ENCODE data around the gene PRDM12. TPM values are rescaled to one million over a fixed set of nuclear protein-coding genes. Genes with fewer than 3 reads are reported as not detected.

The PRDM12 gene
- total and polyA plus RNA-seq, 2 donors (not counting 1 experiment from before 2014, with no cell fraction given): not detected

- Histone ChIP-seq H3K27me3 (replicated peaks in 1 of 4; ENCODE audit: control extremely low read depth in 1 of 4, control insufficient read depth in 3 of 4, insufficient read depth in 4 of 4, low read length in 3 of 4) (peaks cover 0 to 68% (median 42%) of the 10 kb centered on the region in 4 experiments), H3K4me2 (replicated peaks; ENCODE audit: low read depth, low read length, poor library complexity, severe bottlenecking) (peak overlapping the region; percentile 30), H3K27ac (ENCODE audit: low read length in 2 of 2) (no peak overlapping the region), H3K9me3 (ENCODE audit: control extremely low read depth in 1 of 3, control insufficient read depth in 2 of 3, insufficient read depth in 1 of 3, low read length in 2 of 3) (peaks cover 0 to 27% (median 0%) of the 10 kb centered on the region in 3 donors), H3K4me3 (ENCODE audit: control extremely low read depth in 1 of 5, extremely low read depth in 1 of 5, insufficient read depth in 1 of 5, low read depth in 2 of 5, low read length in 4 of 5) (no peak overlapping the region), H3K4me1 (ENCODE audit: control insufficient read depth in 2 of 2, insufficient read depth in 2 of 2, low read length in 2 of 2) (peaks cover 47 to 53% of the 10 kb centered on the region in 2 donors), H4K20me1 (ENCODE audit: control insufficient read depth, insufficient read depth, low read length, poor library complexity, severe bottlenecking) (no peaks in the 10 kb centered on the region), H3K9ac (ENCODE audit: low read length) (no peak overlapping the region), H3K36me3 (replicated peaks in 1 of 2; ENCODE audit: control extremely low read depth in 1 of 2, control insufficient read depth in 1 of 2, extremely low read depth in 1 of 2, insufficient read depth in 2 of 2, low read length in 1 of 2) (no peaks in the 10 kb centered on the region), H2AFZ (ENCODE audit: insufficient read depth, low read depth, low read length, poor library complexity, severe bottlenecking) (no peak overlapping the region), H3K79me2 (ENCODE audit: control insufficient read depth, insufficient read depth, low read length) (no peaks in the 10 kb centered on the region)
- intact Hi-C loops (cut with micrococcal nuclease): no loop called here
- WGBS (ENCODE audit: insufficient coverage): 8% methylated on average over 56 of the region's 60 CpGs
- Mint-ChIP-seq H3K27ac (no peak overlapping the region), H3K27me3 (peaks cover 60% of the 10 kb centered on the region), H3K4me3 (no peak overlapping the region), H3K9me3 (ENCODE audit: insufficient read depth) (no peaks in the 10 kb centered on the region), H3K4me1 (peaks cover 23% of the 10 kb centered on the region)
- CTCF ChIA-PET: interaction anchor here (1.1 kb wide), 1 partner anchor 16 kb away, joined by 3 read pairs; no protein-coding TSS in a partner anchor
- DNase-seq (no peak), ATAC-seq (ENCODE audit: low read depth) (no peak)
- TF ChIP-seq EZH2 (IDR thresholded peaks at IDR 0.05; ENCODE audit: borderline replicate concordance, insufficient read depth, low read depth, low read length, poor library complexity, severe bottlenecking): no peak
- TF ChIP-seq, protein P1, sequence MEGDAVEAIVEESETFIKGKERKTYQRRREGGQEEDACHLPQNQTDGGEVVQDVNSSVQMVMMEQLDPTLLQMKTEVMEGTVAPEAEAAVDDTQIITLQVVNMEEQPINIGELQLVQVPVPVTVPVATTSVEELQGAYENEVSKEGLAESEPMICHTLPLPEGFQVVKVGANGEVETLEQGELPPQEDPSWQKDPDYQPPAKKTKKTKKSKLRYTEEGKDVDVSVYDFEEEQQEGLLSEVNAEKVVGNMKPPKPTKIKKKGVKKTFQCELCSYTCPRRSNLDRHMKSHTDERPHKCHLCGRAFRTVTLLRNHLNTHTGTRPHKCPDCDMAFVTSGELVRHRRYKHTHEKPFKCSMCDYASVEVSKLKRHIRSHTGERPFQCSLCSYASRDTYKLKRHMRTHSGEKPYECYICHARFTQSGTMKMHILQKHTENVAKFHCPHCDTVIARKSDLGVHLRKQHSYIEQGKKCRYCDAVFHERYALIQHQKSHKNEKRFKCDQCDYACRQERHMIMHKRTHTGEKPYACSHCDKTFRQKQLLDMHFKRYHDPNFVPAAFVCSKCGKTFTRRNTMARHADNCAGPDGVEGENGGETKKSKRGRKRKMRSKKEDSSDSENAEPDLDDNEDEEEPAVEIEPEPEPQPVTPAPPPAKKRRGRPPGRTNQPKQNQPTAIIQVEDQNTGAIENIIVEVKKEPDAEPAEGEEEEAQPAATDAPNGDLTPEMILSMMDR (IDR thresholded peaks at IDR 0.05): no peak
- POLR2A ChIA-PET: no interaction called here
These were observed 2.2 kb downstream of the PRDM12 start for GRCh38 chr9:130666393-130667119.

GRCh38 chr9:130667120-130667435 lies 2.7 kb downstream of the PRDM12 start:
- no peak overlapping the region for H3K27ac ChIP-seq (ENCODE audit: low read length in 2 of 2)
- no peak overlapping the region for H3K9ac ChIP-seq (ENCODE audit: low read length)
- H3K36me3 ChIP-seq (replicated peaks in 1 of 2; ENCODE audit: control extremely low read depth in 1 of 2, control insufficient read depth in 1 of 2, extremely low read depth in 1 of 2, insufficient read depth in 2 of 2, low read length in 1 of 2): no peaks in the 10 kb centered on the region
- Mint-ChIP-seq H3K27me3 (peaks cover 58% of the 10 kb centered on the region), H3K9me3 (ENCODE audit: insufficient read depth) (no peaks in the 10 kb centered on the region), H3K4me1 (peaks cover 21% of the 10 kb centered on the region), H3K4me3 (no peak overlapping the region), H3K27ac (no peak overlapping the region)
- H3K4me1 ChIP-seq (ENCODE audit: control insufficient read depth in 2 of 2, insufficient read depth in 2 of 2, low read length in 2 of 2): peaks cover 42 to 48% of the 10 kb centered on the region in 2 donors
- H3K9me3 ChIP-seq (ENCODE audit: control extremely low read depth in 1 of 3, control insufficient read depth in 2 of 3, insufficient read depth in 1 of 3, low read length in 2 of 3): peaks cover 0 to 23% (median 0%) of the 10 kb centered on the region in 3 donors
- ChIA-PET CTCF (no interaction called here), POLR2A (no interaction called here)
- peaks cover 0 to 62% (median 37%) of the 10 kb centered on the region in 4 experiments for H3K27me3 ChIP-seq (replicated peaks in 1 of 4; ENCODE audit: control extremely low read depth in 1 of 4, control insufficient read depth in 3 of 4, insufficient read depth in 4 of 4, low read length in 3 of 4)
- no peaks in the 10 kb centered on the region for H4K20me1 ChIP-seq (ENCODE audit: control insufficient read depth, insufficient read depth, low read length, poor library complexity, severe bottlenecking)
- ATAC-seq (ENCODE audit: low read depth) (no peak), DNase-seq (no peak)
- TF ChIP-seq EZH2 (IDR thresholded peaks at IDR 0.05; ENCODE audit: borderline replicate concordance, insufficient read depth, low read depth, low read length, poor library complexity, severe bottlenecking): no peak
- TF ChIP-seq, protein P1 (IDR thresholded peaks at IDR 0.05): no peak
- no peak overlapping the region for H2AFZ ChIP-seq (ENCODE audit: insufficient read depth, low read depth, low read length, poor library complexity, severe bottlenecking)
- H3K79me2 ChIP-seq (ENCODE audit: control insufficient read depth, insufficient read depth, low read length): no peaks in the 10 kb centered on the region
- WGBS (ENCODE audit: insufficient coverage): 65% methylated on average over 3 of the region's 4 CpGs
- H3K4me2 ChIP-seq (replicated peaks; ENCODE audit: low read depth, low read length, poor library complexity, severe bottlenecking): no peak overlapping the region
- intact Hi-C loops (cut with micrococcal nuclease): no loop called here
- no peak overlapping the region for H3K4me3 ChIP-seq (ENCODE audit: control extremely low read depth in 1 of 5, extremely low read depth in 1 of 5, insufficient read depth in 1 of 5, low read depth in 2 of 5, low read length in 4 of 5)
